GM18502 (cell line): ENCODE measurements around the gene ARID5B.

Experiments
- ATAC-seq: cut with Tn5 transposase; IDR thresholded peaks from one replicate; pipeline ENCODE4 v1.9.1; 2021; ENCODE audit warnings: mild to moderate bottlenecking; ENCODE audit not compliant: unreplicated experiment, poor library complexity

Gene ARID5B

GRCh38 chr10:62109587-62110293, 208.2 kb downstream of the ARID5B start:
- ATAC-seq = peak; percentile 82

GRCh38 chr10:62112300-62112699, 210.8 kb downstream of the ARID5B start:
- no peak for ATAC-seq

GRCh38 chr10:62112963-62113362, 211.5 kb downstream of the ARID5B start:
- no peak for ATAC-seq

GRCh38 chr10:62113680-62114079, 212.2 kb downstream of the ARID5B start:
- no peak for ATAC-seq

DNA sequence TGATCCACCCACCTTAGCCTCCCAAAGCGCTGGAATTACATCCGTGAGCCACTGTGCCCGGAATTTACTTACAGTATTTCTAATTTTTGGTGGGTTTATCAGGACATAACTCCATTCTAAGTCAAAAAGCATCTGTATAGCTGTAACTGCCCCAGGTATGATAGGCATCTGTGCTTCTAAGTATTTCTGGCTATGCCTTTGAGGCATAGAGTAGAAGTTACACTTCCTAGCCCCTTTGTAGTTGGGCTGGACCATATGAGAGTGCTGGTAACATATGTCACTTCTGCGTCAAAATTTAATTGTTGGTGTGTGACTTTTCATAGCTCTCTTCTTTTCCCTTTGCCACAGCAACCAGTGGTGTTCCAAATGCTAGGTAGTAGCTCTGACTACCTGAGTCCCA, 213.8 kb downstream of the ARID5B start:
- no peak for ATAC-seq

GRCh38 chr10:62115842-62116241, 214.3 kb downstream of the ARID5B start:
- ATAC-seq = no peak

DNA sequence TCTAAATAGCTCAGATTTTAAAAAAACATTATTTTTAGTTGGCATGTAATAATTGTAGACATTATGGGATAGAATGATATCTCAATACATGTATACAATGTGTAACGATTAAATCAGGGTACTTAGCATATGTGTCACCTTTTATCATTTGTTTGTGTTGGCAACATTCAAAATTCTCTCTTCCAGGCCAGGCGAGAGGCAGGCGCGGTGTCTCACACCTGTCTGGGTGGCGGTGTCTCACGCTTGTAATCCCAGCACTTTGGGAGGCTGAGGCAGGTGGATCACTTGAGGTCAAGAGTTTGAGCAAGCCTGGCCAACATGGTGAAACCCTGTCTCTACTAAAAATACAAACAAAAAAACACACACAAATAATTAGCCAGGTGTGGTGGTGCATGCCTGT, 215.4 kb downstream of the ARID5B start:
- ATAC-seq = no peak

DNA sequence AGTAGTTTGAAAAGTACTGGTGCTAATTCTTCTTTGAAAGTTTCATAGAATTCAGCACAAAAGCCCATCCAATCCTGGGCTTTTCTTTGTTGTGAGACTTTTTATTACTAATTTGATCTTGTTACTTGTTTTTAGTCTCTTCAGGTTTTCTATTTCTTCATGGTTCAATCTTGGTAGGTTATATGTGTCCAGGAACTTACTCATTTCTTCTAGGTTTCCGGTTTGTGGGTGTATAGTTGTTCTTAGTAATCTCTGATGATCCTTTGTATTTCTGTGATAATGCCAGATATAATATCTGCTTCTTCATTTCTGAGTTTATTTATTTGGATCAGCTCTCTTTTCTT, 219.7 kb downstream of the ARID5B start:
- no peak for ATAC-seq

- no peak for ATAC-seq
Measured at GRCh38 chr10:62127975-62128374, 226.5 kb downstream of the ARID5B start.

DNA sequence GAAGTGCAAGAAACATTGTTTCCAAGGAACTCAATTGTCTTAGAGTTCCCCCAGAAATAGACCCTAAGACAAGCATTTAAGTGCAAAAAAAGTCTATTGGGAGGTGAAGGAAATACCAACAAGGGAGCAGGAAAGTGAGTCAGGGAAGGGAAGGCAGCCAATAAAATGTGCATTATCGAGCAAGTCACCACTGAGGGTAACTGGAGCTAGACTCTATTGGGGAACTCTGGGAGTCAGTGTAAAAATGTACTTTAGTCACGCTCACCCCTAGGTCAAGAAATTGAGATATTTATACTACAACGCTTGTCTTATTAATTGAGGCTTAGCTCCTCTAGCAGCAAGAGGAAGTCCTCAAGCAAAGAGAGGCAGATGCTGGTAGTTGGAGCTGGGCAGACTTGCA, 229.4 kb downstream of the ARID5B start:
- ATAC-seq = no peak

DNA sequence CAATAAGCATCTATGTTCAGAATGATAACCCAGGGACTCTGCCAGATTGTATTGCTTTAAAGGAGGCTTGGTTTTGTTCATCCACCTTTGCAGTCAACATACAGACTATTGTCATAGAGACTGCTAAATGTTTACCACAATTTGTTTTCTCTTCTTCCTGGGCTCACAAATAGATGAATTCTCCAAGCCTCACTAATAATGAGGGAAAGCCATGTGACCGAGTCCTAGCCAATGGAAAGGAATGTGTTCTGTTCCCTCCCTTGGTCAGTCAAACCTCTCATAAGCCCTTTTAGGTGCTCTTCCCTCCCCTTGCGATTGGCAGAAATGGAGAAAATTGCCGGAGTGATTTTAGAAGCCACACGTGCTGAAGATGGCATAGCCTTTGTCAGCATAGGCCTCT, 230.2 kb downstream of the ARID5B start:
- no peak for ATAC-seq

DNA sequence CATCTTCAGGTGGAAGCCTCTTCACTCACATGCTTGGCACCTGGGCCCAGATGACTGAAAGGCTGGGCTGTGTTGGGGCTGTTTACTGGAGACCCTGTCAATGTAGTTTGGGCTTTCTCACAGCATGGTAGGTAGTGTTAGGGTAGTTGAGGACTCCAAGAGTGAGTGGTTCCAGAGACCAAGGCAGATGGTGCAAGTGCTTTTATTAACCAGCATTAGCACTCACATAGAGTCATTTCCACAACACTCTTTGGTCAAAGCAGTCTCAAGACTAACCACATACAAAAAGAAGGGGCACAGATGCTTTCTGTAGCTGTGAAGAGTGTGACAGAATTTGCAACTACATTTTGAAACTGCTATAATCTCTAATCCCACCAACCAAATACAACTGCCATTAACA, 232.1 kb downstream of the ARID5B start:
- ATAC-seq = peak; percentile 97

DNA sequence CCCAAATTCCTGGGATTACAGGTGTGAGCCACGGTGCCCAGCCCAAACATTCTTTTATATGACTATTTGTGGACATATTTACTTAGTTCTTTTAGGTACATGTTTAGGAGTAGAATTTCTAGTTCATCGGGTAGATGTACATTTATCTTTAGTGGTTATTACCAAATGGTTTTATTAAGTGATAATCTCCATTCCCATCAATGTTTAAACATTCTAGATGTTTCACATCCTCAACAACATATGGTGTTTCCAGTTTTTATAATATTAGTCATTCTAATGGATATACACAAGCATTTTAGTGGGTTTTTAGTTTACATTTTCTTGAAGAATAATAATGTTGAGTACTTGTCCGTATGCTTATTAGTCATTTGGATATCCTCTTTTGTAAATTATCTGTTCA, 235.4 kb downstream of the ARID5B start:
- ATAC-seq = no peak
